HepG2 (cell line): ENCODE results near the gene FAM117A. TPM values are rescaled to one million over a fixed set of nuclear protein-coding genes. Genes with fewer than 3 reads are reported as not detected.

Experiments
- ATAC-seq: fragments of 200-7000 bp; cut with Tn5 transposase; 3 replicates; pipeline ENCODE4 v1.9.1; 2020; ENCODE audit warnings: mild to moderate bottlenecking, moderate library complexity
- BruUV-seq: library from RNA; stranded (reverse); fragments of 400-500 nt; replicated peaks from 2 replicates; lab custom pipeline; 2021; lab: Mats Ljungman, UMichigan
- CTCF ChIA-PET: fragments of 300-600 bp; formaldehyde crosslinking; extraction: SDS; loops from one replicate; lab custom pipeline; 2021; ENCODE audit warnings: low total read pairs, inconsistent platforms, low intra/inter-chr PET ratio; lab: Yijun Ruan, JAX
- POLR2A ChIA-PET: fragments of 350-600 bp; sonication (Branson Sonifier 250); formaldehyde crosslinking; loops from one replicate; lab custom pipeline; 2020; ENCODE audit warnings: antibody characterized with exemption, inconsistent platforms; lab: Yijun Ruan, JAX
- DNase-seq: peaks from one replicate; pipeline ENCODE4 v3.0.0-alpha.2; 2015; ENCODE audit warnings: low spot score
- FAIRE-seq: peaks from 3 replicates; lab custom pipeline; 2011; peaks lifted over from hg19 to GRCh38; lab: Jason Lieb, UNC
- H2AFZ ChIP-seq: one replicate; pipeline ENCODE4 v1.6.1; 2011; ENCODE audit warnings: low read length, inconsistent platforms
- H3K27ac ChIP-seq: fragments of 300-600 bp; 3 replicates; pipeline ENCODE4 v1.8.0; 2011; ENCODE audit warnings: mixed run types, mild to moderate bottlenecking, mixed read lengths, low read length, inconsistent platforms; ENCODE audit not compliant: insufficient read depth; ENCODE audit errors: extremely low read length
- H3K27me3 ChIP-seq, 2 experiments: fragments of 200-600 bp in 1 of 2; 2 replicates in 1 of 2; 3 replicates in 1 of 2; pipeline versions ENCODE4 v1.6.0 to v1.8.0; 2011; ENCODE audit warnings: low read length in 2 of 2, mild to moderate bottlenecking in 2 of 2, moderate library complexity in 2 of 2, inconsistent platforms in 1 of 2; ENCODE audit not compliant: insufficient read depth in 2 of 2, control insufficient read depth in 1 of 2
- H3K36me3 ChIP-seq, 2 experiments: fragments of 200-600 bp in 1 of 2; replicated peaks in 1 of 2; 2 replicates in 1 of 2; 3 replicates in 1 of 2; pipeline versions ENCODE4 v1.5.1 to v1.8.0; 2011; ENCODE audit warnings: low read length in 2 of 2, inconsistent platforms in 1 of 2; ENCODE audit not compliant: insufficient read depth in 2 of 2, control insufficient read depth in 1 of 2
- H3K4me1 ChIP-seq: 2 replicates; pipeline ENCODE4 v1.5.1; 2012; ENCODE audit warnings: low read length, inconsistent platforms; ENCODE audit not compliant: insufficient read depth
- H3K4me2 ChIP-seq: 2 replicates; pipeline ENCODE4 v1.6.0; 2011; ENCODE audit warnings: low read depth, low read length, inconsistent platforms
- H3K4me3 ChIP-seq, 3 experiments: fragments of 200-600 bp in 1 of 3; sonication (generic), shearing (Covaris generic) in 1 of 3; replicated peaks in 1 of 3; 2 replicates each; pipeline ENCODE4 v1.5.1; 2011 to 2016; ENCODE audit warnings: low read length in 3 of 3, inconsistent platforms in 2 of 3, low read depth in 2 of 3, mild to moderate bottlenecking in 2 of 3, control low read depth in 1 of 3, mixed read lengths in 1 of 3; ENCODE audit not compliant: insufficient read depth in 1 of 3
- H3K79me2 ChIP-seq: one replicate; pipeline ENCODE4 v1.6.1; 2011; ENCODE audit warnings: low read length, inconsistent platforms; ENCODE audit not compliant: insufficient read depth
- H3K9ac ChIP-seq: 2 replicates; pipeline ENCODE4 v1.6.0; 2011; ENCODE audit warnings: mild to moderate bottlenecking, low read depth, low read length, inconsistent platforms; ENCODE audit not compliant: insufficient read depth
- H3K9me3 ChIP-seq: 2 replicates; pipeline ENCODE4 v1.5.1; 2012; ENCODE audit warnings: mild to moderate bottlenecking, low read length
- H4K20me1 ChIP-seq: 2 replicates; pipeline ENCODE4 v1.6.0; 2011; ENCODE audit warnings: inconsistent platforms, mild to moderate bottlenecking, low read length, moderate library complexity; ENCODE audit not compliant: insufficient read depth
- CSRNP1 ChIP-seq: sonication (generic); formaldehyde crosslinking; IDR thresholded peaks from 2 replicates; pipeline ENCODE4 v1.8.1; 2023; ENCODE audit warnings: mild to moderate bottlenecking, missing genetic modification reagents
- KLF13 ChIP-seq: sonication (generic); formaldehyde crosslinking; IDR thresholded peaks from 2 replicates; pipeline ENCODE4 v1.4.0; 2020; ENCODE audit warnings: mild to moderate bottlenecking, missing genetic modification reagents
- NFIB ChIP-seq: sonication (generic); formaldehyde crosslinking; IDR thresholded peaks from 2 replicates; pipeline ENCODE4 v1.9.0; 2021; ENCODE audit warnings: missing genetic modification reagents, mild to moderate bottlenecking, borderline replicate concordance
- POLR2AphosphoS5 ChIP-seq: IDR thresholded peaks from 2 replicates; pipeline ENCODE4 v1.6.1; 2012; ENCODE audit warnings: low read depth, low read length
- RBAK ChIP-seq: sonication (generic); formaldehyde crosslinking; IDR thresholded peaks from 2 replicates; pipeline ENCODE4 v1.5.1; 2020; ENCODE audit warnings: mild to moderate bottlenecking, missing genetic modification reagents
- SETDB1 ChIP-seq: sonication (generic); formaldehyde crosslinking; IDR thresholded peaks from 2 replicates; pipeline ENCODE4 v1.5.1; 2020; ENCODE audit warnings: missing genetic modification reagents, mild to moderate bottlenecking, borderline replicate concordance
- ZBTB7B ChIP-seq: sonication (generic); formaldehyde crosslinking; IDR thresholded peaks from 2 replicates; pipeline ENCODE4 v1.4.0; 2020; ENCODE audit warnings: missing genetic modification reagents
- ZC3H4 ChIP-seq: sonication (generic); formaldehyde crosslinking; IDR thresholded peaks from 2 replicates; pipeline ENCODE4 v1.4.0; 2020; ENCODE audit warnings: missing genetic modification reagents, borderline replicate concordance
- ZFP90 ChIP-seq: sonication (generic); formaldehyde crosslinking; IDR thresholded peaks from 2 replicates; pipeline ENCODE4 v1.8.0; 2022; ENCODE audit warnings: missing genetic modification reagents, mild to moderate bottlenecking, inconsistent platforms, borderline replicate concordance
- ZNF709 ChIP-seq: sonication (generic); formaldehyde crosslinking; IDR thresholded peaks from 2 replicates; pipeline ENCODE4 v1.5.0; 2020; ENCODE audit warnings: mild to moderate bottlenecking, missing genetic modification reagents
- WGBS: methylation state at CpG from one replicate; pipeline ENCODE4 v1.1.6; 2017; ENCODE audit warnings: low lambda C conversion rate; 5-methylcytosine and 5-hydroxymethylcytosine counted together
- in situ Hi-C: cut with HindIII; loops from 2 replicates; pipeline ENCODE4 v1.10.0; 2017; ENCODE audit warnings: low pct_unique_long_range_greater_than_20kb; ENCODE audit not compliant: extremely low pct_ligation_motif_present
- intact Hi-C: fragments of 100-400 bp; cut with micrococcal nuclease; formaldehyde crosslinking; loops from one replicate; pipeline ENCODE4 v1.10.0; 2022; ENCODE audit not compliant: unreplicated experiment
- polyA plus RNA-seq, 8 experiments: library from polyadenylated mRNA; depleted of rRNA in 3 of 8; stranded (reverse) in 7 of 8; unstranded in 1 of 8; fragments of >200 nt; fragmentation: Illumina TruSeq in 4 of 8; extraction: Trizol in 4 of 8; gene quantifications; 2 replicates each; pipeline versions ENCODE4 v1.2.1 to v1.2.3, GENCODE V29; 2011 to 2016; ENCODE audit warnings: low read depth in 4 of 8, missing spikeins in 1 of 8, mixed read lengths in 1 of 8; ENCODE audit not compliant: insufficient read depth in 1 of 8
- total RNA-seq, 5 experiments: library from RNA; depleted of rRNA; stranded (reverse); fragments of >200 nt; fragmentation: Illumina TruSeq; extraction: Trizol; gene quantifications; 2 replicates each; pipeline ENCODE4 v1.2.3, GENCODE V29; 2016; ENCODE audit warnings: low read depth in 1 of 5
- TF ChIP-seq, protein P1 (sequence below): sonication (generic); formaldehyde crosslinking; IDR thresholded peaks from 2 replicates; pipeline ENCODE4 v1.4.0; 2020; ENCODE audit warnings: mild to moderate bottlenecking, missing genetic modification reagents
- TF ChIP-seq, protein P2 (sequence below): sonication (generic); formaldehyde crosslinking; IDR thresholded peaks from 2 replicates; pipeline ENCODE4 v1.5.0; 2020; ENCODE audit warnings: mild to moderate bottlenecking, missing genetic modification reagents

The FAM117A gene
- total and polyA plus RNA-seq, 2 of the 13 experiments (the other 11 are each of a cell fraction or from before 2014, with no cell fraction given) = 12.1 to 19.8 TPM

GRCh38 chr17:49698005-49698404 is 65.9 kb downstream of the FAM117A start:
- H4K20me1 ChIP-seq = no peaks in the 10 kb centered on the region
- ChIA-PET POLR2A (interaction anchor here (2.4 kb wide), 1 partner anchor 10 kb away, joined by 12 read pairs; the partner anchor contains the start of gene SLC35B1), CTCF (no interaction called here)
- peaks cover 18 to 24% of the 10 kb centered on the region in 2 experiments for H3K36me3 ChIP-seq
- no peak for TF ChIP-seq ZBTB7B (CRISPR knock-in tag)
- no peak for TF ChIP-seq POLR2AphosphoS5
- no peak for TF ChIP-seq ZC3H4 (CRISPR knock-in tag)
- no peak for TF ChIP-seq NFIB (CRISPR knock-in tag)
- no peak for TF ChIP-seq RBAK (CRISPR knock-in tag)
- no peak for TF ChIP-seq SETDB1 (CRISPR knock-in tag)
- TF ChIP-seq ZFP90 (CRISPR knock-in tag) = no peak
- TF ChIP-seq KLF13 (CRISPR knock-in tag) = no peak
- TF ChIP-seq, protein P1, sequence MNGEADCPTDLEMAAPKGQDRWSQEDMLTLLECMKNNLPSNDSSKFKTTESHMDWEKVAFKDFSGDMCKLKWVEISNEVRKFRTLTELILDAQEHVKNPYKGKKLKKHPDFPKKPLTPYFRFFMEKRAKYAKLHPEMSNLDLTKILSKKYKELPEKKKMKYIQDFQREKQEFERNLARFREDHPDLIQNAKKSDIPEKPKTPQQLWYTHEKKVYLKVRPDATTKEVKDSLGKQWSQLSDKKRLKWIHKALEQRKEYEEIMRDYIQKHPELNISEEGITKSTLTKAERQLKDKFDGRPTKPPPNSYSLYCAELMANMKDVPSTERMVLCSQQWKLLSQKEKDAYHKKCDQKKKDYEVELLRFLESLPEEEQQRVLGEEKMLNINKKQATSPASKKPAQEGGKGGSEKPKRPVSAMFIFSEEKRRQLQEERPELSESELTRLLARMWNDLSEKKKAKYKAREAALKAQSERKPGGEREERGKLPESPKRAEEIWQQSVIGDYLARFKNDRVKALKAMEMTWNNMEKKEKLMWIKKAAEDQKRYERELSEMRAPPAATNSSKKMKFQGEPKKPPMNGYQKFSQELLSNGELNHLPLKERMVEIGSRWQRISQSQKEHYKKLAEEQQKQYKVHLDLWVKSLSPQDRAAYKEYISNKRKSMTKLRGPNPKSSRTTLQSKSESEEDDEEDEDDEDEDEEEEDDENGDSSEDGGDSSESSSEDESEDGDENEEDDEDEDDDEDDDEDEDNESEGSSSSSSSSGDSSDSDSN (CRISPR knock-in tag) = no peak
- TF ChIP-seq ZNF709 (CRISPR knock-in tag) = no peak
- TF ChIP-seq, protein P2, sequence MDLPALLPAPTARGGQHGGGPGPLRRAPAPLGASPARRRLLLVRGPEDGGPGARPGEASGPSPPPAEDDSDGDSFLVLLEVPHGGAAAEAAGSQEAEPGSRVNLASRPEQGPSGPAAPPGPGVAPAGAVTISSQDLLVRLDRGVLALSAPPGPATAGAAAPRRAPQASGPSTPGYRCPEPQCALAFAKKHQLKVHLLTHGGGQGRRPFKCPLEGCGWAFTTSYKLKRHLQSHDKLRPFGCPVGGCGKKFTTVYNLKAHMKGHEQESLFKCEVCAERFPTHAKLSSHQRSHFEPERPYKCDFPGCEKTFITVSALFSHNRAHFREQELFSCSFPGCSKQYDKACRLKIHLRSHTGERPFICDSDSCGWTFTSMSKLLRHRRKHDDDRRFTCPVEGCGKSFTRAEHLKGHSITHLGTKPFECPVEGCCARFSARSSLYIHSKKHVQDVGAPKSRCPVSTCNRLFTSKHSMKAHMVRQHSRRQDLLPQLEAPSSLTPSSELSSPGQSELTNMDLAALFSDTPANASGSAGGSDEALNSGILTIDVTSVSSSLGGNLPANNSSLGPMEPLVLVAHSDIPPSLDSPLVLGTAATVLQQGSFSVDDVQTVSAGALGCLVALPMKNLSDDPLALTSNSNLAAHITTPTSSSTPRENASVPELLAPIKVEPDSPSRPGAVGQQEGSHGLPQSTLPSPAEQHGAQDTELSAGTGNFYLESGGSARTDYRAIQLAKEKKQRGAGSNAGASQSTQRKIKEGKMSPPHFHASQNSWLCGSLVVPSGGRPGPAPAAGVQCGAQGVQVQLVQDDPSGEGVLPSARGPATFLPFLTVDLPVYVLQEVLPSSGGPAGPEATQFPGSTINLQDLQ (CRISPR knock-in tag) = no peak
- no peak for TF ChIP-seq CSRNP1 (CRISPR knock-in tag)
- DNase-seq (no peak), FAIRE-seq (no peak), ATAC-seq (no peak)
- H3K4me1 ChIP-seq = peaks cover 15% of the 10 kb centered on the region
- no peak overlapping the region for H3K4me2 ChIP-seq
- in situ Hi-C loops = no loop called here
- 72% methylated on average over 6 of the region's 6 CpGs for WGBS
- H3K27ac ChIP-seq = no peak overlapping the region
- no peak overlapping the region for H3K4me3 ChIP-seq
- no peak overlapping the region for H2AFZ ChIP-seq
- H3K79me2 ChIP-seq = no peaks in the 10 kb centered on the region
- no peaks in the 10 kb centered on the region for H3K27me3 ChIP-seq
- no peak overlapping the region for H3K9ac ChIP-seq
- intact Hi-C loops = no loop called here
- no peaks in the 10 kb centered on the region for H3K9me3 ChIP-seq
- BruUV-seq = no TSS peak
